ES-I3 (cell line): ENCODE data around the gene ACSM5.
A peak's percentile ranks its signal among the peaks of the same experiment; 100 is the strongest.

Experiments used
- H3K36me3 ChIP-seq: 2 replicates; pipeline ENCODE4 v1.6.1; 2013; ENCODE audit warnings: mild to moderate bottlenecking, low read length, control low read depth, moderate library complexity; ENCODE audit not compliant: insufficient read depth
- H3K4me1 ChIP-seq: 2 replicates; pipeline ENCODE4 v1.6.1; 2013; ENCODE audit warnings: mild to moderate bottlenecking, control low read depth, low read length; ENCODE audit not compliant: insufficient read depth
- H3K9ac ChIP-seq: 2 replicates; pipeline ENCODE4 v1.6.1; 2013; ENCODE audit warnings: low read depth, mild to moderate bottlenecking, low read length, moderate library complexity
- H3K9me3 ChIP-seq: 2 replicates; pipeline ENCODE4 v1.6.1; 2013; ENCODE audit warnings: mild to moderate bottlenecking, low read length, moderate library complexity; ENCODE audit not compliant: control insufficient read depth, insufficient read depth

The ACSM5 gene, protein sequence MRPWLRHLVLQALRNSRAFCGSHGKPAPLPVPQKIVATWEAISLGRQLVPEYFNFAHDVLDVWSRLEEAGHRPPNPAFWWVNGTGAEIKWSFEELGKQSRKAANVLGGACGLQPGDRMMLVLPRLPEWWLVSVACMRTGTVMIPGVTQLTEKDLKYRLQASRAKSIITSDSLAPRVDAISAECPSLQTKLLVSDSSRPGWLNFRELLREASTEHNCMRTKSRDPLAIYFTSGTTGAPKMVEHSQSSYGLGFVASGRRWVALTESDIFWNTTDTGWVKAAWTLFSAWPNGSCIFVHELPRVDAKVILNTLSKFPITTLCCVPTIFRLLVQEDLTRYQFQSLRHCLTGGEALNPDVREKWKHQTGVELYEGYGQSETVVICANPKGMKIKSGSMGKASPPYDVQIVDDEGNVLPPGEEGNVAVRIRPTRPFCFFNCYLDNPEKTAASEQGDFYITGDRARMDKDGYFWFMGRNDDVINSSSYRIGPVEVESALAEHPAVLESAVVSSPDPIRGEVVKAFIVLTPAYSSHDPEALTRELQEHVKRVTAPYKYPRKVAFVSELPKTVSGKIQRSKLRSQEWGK

GRCh38 chr16:20409398-20410120 is at the start of gene ACSM5:
Gene ACSM5 (plus strand): TSS chr16:20409534. CDS start chr16:20411485, 1,951 bp downstream.
- no peak within 1 kb of the TSS for H3K9ac ChIP-seq
- H3K9me3 ChIP-seq = no peaks in the 10 kb centered on the region; the same call in 1 of the 2 replicates
- H3K36me3 ChIP-seq = no peaks in the 10 kb centered on the region
- peaks cover 8% of the 10 kb centered on the region; the same call in 1 of the 2 replicates for H3K4me1 ChIP-seq

DNA sequence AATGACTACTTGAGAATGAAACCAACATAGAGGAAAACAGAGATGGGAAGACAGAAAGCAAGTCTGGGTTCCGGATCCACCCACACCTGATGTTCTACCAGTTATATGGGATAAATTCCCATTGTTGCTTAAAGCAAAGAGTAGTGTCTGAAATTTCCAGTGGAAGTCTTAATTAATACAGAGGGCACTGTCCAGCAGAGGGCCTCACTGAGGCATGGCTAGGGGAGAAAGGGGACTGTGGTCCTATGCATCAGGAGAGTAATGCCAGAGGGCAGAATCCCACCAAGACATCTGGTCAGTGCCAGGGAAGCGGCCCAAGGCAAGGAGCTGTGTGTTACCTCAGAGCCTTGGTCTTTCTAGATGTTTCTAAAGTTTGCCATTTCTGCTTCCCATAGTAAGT is 49.3 kb upstream of the ACSM5 start:
- Histone ChIP-seq H3K9ac (no peak overlapping the region), H3K9me3 (no peaks in the 10 kb centered on the region), H3K4me1 (no peaks in the 10 kb centered on the region), H3K36me3 (no peaks in the 10 kb centered on the region)

- no peaks in the 10 kb centered on the region for H3K9me3 ChIP-seq
- H3K36me3 ChIP-seq = no peaks in the 10 kb centered on the region
- no peak overlapping the region for H3K9ac ChIP-seq
- no peaks in the 10 kb centered on the region for H3K4me1 ChIP-seq
Observed at GRCh38 chr16:20363191-20363590, 46.1 kb upstream of the ACSM5 start.

DNA sequence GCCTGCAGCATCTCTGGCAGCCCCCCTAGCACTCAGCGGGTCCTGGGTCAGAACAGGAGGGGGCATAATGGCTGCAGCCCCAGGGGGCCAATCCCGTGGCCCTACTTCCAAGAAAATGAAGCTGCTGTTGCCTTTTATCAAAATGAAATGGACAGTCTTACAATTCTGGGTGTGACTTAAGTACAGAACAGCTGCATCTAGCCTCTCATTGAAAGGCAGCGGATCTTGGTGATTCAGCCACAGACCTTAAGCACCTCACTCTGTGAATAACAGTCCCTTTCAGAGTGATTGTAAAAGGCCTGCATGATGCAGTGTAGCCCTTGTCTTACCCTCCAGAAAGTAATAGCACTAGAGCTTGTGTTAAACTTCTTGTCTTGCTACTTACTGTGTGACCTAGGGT is 45.3 kb upstream of the ACSM5 start:
- Histone ChIP-seq H3K4me1 (no peaks in the 10 kb centered on the region), H3K36me3 (no peaks in the 10 kb centered on the region), H3K9ac (no peak overlapping the region), H3K9me3 (no peaks in the 10 kb centered on the region)

GRCh38 chr16:20369452-20370054 is 39.8 kb upstream of the ACSM5 start:
- Histone ChIP-seq H3K9ac (no peak overlapping the region), H3K9me3 (0 out of 2 replicates have a peak, but pooled peaks cover 1% of the 10 kb centered on the region), H3K36me3 (no peaks in the 10 kb centered on the region), H3K4me1 (no peaks in the 10 kb centered on the region)

DNA sequence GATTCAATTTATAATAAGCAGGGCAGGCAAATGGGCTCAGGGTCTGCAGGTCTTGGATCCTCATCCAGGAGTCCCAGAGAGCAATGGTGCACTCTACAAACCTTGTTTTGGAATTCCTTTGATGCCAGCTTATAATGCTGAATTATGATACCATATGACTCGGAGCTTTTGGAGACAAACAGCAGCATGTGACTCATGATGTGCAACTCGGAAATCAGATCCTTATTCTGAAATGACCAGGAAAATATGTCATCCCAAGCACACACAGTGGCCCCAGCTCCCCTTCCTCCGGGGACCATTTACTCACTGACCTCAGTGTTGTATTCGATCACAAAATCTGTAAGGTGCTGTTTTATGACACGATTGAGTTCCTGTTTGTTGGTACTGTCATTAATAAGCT is 36.6 kb upstream of the ACSM5 start:
- no peaks in the 10 kb centered on the region for H3K4me1 ChIP-seq
- 0 out of 2 replicates have a peak, but pooled peaks cover 2% of the 10 kb centered on the region for H3K9me3 ChIP-seq
- no peaks in the 10 kb centered on the region for H3K36me3 ChIP-seq
- H3K9ac ChIP-seq = no peak overlapping the region

GRCh38 chr16:20377181-20377580 is 32.2 kb upstream of the ACSM5 start:
- H3K4me1 ChIP-seq = no peaks in the 10 kb centered on the region
- no peaks in the 10 kb centered on the region for H3K36me3 ChIP-seq
- no peak overlapping the region for H3K9ac ChIP-seq
- H3K9me3 ChIP-seq = 0 out of 2 replicates have a peak, but pooled peaks cover 2% of the 10 kb centered on the region

DNA sequence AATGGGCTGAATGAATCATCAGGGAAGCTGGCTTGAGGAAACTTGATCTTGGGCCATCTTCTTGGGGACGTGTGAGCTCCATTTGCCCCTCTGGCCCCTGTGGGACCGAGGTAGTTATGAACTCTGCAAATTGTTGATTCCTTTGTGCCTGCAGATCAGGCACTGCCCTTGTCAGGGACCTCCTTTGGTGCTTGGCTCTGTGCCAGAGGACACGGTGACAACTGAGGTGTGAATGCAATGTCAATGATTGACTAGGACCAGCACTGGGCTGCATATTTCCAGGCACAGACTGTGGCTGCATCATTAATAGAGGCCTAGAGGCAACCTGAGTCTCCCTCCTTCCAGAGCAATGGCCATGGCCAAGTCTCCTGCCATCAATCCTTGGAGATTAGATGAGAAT is 28.6 kb upstream of the ACSM5 start:
- Histone ChIP-seq H3K36me3 (no peaks in the 10 kb centered on the region), H3K9me3 (no peaks in the 10 kb centered on the region), H3K9ac (no peak overlapping the region), H3K4me1 (no peaks in the 10 kb centered on the region)

GRCh38 chr16:20382202-20382948 is 27.0 kb upstream of the ACSM5 start:
- H3K9ac ChIP-seq = no peak overlapping the region
- H3K9me3 ChIP-seq = no peaks in the 10 kb centered on the region
- no peaks in the 10 kb centered on the region for H3K4me1 ChIP-seq
- no peaks in the 10 kb centered on the region for H3K36me3 ChIP-seq

GRCh38 chr16:20383106-20384029 is 26.0 kb upstream of the ACSM5 start:
- no peaks in the 10 kb centered on the region for H3K4me1 ChIP-seq
- H3K9ac ChIP-seq = no peak overlapping the region
- no peaks in the 10 kb centered on the region for H3K9me3 ChIP-seq
- H3K36me3 ChIP-seq = no peaks in the 10 kb centered on the region

DNA sequence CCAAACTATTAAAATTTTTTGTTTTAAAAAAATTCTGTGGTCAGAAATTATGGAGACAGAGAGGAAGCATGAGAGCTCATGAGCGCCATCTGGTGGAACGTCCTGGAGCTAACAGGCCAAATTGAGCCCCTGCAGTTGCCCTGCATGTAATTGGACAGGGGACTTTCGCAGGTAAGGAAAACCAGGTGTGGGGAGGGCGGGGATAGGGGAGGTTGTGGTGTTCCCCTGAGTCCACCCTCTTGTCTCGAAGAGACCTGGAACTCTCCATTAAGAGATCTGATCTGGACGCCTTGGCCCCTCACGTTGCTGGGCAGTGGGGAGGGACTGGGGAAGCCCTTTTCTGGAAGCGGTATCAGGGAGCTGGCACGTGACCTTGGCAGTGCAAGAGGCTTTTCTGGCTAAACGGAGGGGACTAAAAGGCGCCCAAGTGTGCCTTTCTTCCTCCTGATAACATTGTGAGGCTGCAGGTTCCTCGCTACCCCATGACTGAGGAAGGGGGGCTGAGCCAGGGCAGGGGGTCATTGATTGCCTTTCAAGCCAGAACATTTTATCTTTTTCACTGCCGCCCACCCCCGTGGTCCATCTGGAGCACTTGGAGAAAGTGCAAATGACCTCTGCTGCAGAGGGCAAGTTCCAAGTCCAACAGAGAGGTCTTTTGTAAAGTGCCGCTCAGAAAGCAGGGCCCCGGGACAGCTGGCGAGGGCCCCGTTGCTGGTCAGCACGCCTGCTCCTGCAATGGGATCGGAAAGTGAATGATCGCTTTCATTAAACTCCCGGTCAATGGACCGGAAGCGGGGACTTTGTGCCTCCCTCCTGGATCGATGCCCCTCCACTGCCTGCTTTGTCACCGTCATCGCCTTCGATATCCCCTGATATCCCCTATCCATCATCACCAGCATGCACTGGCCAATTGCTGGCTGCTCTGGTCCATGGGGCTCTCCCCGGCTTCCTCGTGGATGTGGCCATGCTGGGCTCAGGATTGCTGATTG is 23.2 kb upstream of the ACSM5 start:
- H3K4me1 ChIP-seq = no peaks in the 10 kb centered on the region
- H3K36me3 ChIP-seq = no peaks in the 10 kb centered on the region
- H3K9ac ChIP-seq = peak overlapping the region; percentile 56
- no peaks in the 10 kb centered on the region for H3K9me3 ChIP-seq

- Histone ChIP-seq H3K9me3 (no peaks in the 10 kb centered on the region), H3K4me1 (no peaks in the 10 kb centered on the region), H3K9ac (no peak overlapping the region), H3K36me3 (no peaks in the 10 kb centered on the region)
Observed at GRCh38 chr16:20387978-20388377, 21.4 kb upstream of the ACSM5 start.
